HG02870 (cell line): ENCODE results near the gene SETD1B.

ENCODE experiments used
- ATAC-seq: cut with Tn5 transposase; IDR thresholded peaks from one replicate; pipeline ENCODE4 v1.9.1; 2021; ENCODE audit warnings: mild to moderate bottlenecking, moderate library complexity; ENCODE audit not compliant: unreplicated experiment

Gene SETD1B

GRCh38 chr12:121822393-121823100 lies 18.7 kb downstream of the SETD1B start:
- no peak for ATAC-seq

DNA sequence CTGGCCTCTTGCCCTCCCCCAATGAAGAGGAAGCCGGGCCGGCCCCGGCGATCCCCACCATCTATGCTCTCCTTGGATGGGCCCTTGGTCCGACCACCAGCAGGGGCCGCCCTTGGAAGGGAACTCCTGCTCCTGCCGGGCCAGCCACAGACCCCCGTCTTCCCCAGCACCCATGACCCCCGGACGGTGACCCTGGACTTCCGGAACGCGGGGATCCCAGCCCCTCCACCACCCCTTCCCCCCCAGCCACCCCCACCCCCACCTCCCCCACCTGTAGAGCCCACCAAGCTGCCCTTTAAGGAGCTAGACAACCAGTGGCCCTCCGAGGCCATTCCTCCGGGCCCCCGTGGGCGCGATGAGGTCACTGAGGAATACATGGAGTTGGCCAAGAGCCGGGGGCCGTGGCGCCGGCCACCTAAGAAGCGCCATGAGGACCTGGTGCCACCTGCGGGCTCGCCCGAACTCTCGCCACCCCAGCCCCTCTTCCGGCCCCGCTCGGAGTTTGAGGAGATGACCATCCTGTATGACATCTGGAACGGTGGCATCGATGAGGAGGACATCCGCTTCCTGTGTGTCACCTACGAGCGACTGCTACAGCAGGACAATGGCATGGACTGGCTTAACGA lies 19.4 kb downstream of the SETD1B start:
- ATAC-seq, result no peak

DNA sequence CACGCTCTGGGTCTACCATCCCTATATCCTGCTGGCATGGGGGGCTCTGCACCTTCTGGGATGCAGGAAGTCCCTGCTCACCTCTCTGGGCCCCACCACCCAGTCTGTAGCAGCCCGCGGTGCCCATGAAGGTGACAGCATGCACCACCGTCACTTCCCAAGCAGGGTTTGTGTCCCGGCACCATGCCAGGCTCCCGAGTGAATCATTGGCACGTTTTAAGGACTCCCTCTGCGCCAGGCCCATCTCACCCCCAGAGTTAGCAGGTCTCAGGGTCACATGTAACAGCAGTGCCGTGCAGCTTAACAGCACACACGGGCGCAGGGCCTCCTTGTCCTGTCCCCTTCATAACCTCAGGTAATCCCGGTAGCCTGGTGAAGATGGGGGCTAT lies 19.9 kb downstream of the SETD1B start:
- ATAC-seq, result no peak

- ATAC-seq, result no peak
Observed at GRCh38 chr12:121825041-121825523, 21.3 kb downstream of the SETD1B start.

DNA sequence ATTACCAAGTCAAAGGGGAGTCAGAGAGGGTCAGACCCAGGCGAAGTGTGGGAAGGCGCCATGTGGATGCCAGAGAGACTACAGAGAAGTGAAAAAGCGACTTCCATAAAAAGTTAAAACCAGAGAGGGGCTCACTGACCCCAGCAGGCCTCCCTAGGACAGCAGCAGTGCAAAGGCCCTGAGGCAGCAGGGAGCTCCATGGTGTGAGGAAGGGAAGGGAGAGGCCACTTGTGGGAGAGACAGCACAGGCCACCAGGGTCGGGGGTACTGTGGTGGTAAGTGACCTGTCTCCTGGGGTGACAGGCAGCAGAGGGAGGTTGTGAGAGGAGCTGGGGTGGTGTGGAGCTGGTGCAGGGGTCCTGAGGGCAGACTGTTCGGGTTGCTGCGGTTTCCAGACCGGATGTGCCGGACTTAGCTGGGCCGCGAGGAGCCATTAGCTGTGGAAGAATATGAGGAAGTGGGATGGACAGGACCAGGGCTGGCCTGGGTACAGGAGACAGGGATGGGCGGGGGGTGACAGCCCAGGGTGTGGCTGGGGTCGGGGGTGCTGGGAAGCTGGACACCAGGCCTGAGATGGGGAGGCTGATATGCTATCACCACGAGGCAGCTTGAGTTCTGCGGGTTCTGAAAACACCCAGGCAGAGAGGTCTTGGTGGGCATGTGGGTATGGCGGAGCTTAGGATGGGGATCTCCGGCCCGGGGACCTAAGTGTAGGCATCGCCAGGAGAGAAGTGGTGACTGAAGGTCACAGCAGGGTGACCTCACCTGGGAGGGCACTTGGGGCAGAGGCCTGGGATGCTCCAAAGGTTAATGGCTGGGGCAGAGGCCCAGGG lies 22.7 kb downstream of the SETD1B start:
- no peak for ATAC-seq

DNA sequence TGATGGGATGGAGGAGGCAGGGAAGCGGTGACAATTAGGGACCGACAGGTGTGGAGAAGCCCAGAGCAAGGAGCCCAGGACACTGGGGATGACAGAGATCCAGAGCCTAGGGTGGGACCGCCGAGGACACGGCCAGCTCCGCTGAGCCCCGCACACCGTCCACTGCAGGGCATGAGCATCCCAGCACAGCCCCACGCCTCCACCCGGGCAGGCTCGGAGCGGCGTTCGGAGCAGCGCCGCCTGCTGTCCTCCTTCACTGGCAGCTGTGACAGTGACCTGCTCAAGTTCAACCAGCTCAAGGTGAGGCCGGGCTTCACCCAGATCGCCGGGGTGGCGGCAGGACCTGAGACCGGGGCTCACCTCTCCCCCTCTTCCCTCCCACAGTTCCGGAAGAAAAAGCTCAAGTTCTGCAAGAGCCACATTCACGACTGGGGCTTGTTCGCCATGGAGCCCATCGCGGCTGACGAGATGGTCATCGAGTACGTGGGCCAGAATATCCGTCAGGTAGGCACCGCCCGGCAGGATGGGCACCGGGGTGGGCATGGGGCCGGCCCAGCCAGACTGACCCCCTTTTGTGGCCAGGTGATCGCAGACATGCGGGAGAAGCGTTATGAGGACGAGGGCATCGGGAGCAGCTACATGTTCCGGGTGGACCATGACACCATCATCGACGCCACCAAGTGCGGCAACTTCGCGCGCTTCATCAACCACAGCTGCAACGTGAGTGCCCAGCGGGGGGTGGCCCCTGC lies 23.7 kb downstream of the SETD1B start:
- ATAC-seq, result no peak

DNA sequence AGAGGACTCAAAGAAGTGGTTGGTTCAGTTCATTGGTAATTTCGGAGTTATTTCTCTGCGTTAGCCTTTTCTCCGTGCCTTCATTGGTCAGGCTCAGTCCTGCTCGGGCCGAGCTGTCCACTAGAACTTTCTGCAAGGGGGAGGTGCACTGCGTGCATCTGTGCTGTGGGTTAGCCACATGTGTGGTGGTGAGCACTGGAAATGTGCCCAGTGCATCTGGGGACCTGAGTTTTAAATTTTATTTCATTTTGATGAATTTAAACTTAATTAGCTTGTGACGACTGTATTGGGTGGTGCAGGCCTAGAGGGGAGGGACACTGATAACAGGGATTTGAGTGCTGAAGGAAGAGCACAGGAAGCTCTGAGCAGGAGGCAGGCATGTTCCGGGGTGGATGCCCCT lies 24.5 kb downstream of the SETD1B start:
- ATAC-seq, result no peak

- no peak for ATAC-seq
Observed at GRCh38 chr12:121828826-121829225, 25.0 kb downstream of the SETD1B start.

DNA sequence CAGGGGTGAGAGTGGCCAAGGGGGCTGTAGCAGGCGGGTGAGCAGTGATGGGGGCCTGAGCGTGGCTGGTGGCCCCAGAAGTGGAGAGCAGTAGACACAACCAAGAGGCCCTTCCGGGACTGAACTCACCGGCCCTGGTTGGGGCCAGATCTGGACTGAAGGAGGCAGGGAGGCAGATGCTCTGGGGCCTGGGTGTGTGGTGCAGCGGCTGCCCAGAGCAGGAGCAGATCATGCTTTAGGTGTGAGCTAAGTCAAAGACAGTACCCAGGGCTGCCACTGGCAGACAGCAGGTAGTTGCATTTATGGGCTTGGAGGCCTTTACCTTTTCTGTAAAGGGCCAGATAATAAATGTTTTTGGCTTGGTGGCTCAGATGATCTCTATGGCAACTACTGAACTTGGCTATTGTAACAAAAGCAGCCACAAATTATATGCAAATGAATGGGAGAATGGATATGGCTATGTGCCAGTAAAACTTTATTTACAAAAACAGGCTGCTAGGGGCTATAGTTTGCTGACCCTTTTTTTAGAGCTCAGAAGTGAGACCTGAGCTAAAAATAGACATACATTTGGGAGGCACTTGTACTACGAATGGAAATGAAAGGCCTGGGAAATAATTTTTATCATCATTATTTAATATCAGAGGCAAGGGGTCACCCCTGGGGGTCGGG lies 25.6 kb downstream of the SETD1B start:
- ATAC-seq, result no peak

DNA sequence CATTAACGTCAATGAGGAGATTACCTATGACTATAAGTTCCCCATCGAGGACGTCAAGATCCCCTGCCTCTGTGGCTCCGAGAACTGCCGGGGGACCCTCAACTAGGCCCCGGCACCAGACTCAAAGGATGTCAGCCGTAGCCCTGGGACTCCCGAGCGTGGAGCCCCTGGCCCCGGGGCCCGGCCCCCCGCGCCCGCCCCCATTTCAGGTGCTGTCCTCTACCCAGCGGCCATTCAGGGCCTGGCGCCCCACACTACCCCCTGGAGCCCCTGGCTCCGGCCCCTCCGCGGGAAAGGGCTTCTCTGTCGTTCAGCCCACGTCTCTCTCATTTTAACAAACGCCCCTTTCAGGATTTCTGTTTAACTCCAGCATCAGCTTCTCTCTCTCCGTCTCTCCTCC lies 26.3 kb downstream of the SETD1B start:
- ATAC-seq, result no peak

DNA sequence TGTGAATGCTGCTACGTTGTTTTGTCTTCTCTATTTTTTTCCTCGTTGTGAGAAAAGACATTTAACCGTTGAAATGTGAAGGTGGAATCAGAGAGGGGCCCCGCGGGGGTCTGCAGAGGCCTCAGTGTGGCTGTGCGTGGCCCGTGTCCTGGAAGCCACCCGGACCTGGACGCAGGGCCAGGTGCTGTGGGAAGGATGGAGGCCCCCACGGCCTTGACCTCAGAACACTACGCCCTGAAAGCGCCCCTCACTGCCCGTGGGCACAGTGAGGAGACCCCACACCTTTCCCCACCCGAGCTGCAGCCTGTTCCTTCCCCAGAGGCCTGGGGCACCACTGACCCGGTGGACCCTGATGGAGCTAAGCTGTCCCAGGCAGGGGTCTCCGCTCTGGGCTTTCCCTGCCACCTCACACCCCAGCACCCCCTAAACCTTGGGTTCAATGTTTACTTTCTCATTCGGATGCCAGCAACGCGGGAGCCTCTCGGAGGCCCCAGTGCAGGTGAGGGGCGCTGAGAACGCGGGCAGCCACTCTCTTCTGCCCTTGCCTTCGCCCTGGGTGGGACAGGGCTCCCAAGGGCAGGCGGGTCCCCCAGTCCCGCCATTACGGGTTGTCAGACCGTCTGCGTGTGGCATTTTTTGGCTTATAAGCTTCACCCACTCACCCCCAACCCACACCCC lies 26.9 kb downstream of the SETD1B start:
- ATAC-seq, result no peak

- no peak for ATAC-seq
Observed at GRCh38 chr12:121831571-121832245, 27.9 kb downstream of the SETD1B start.

GRCh38 chr12:121837680-121838079 lies 33.9 kb downstream of the SETD1B start:
- no peak for ATAC-seq

DNA sequence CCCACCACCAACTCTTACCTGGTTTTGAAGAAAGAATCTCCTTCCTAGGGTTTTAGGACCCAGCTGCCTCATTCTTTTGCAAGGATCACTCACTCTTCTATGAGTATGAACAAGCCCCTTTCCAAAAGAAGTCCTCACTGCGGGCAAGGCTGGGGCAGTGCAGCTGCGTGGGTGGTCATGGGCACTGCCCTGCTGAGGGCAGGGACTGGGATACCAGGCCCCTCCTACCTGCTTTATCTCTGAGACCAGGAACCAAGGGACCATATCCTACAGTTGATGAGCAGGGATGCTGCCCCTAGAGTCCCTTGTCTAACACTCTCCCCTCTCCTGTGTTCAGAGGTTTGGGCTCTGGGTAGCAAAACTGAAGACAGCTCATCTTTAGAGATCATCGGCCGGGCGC lies 34.3 kb downstream of the SETD1B start:
- ATAC-seq, result no peak

- ATAC-seq, result peak; percentile 89
Observed at GRCh38 chr12:121839106-121839992, 35.5 kb downstream of the SETD1B start.

- ATAC-seq, result no peak
Observed at GRCh38 chr12:121839993-121840761, 36.4 kb downstream of the SETD1B start.

GRCh38 chr12:121843236-121843982 lies 39.6 kb downstream of the SETD1B start:
- ATAC-seq, result no peak
